ENCODE measurements around the gene TOM1L2.

The TOM1L2 gene

DNA sequence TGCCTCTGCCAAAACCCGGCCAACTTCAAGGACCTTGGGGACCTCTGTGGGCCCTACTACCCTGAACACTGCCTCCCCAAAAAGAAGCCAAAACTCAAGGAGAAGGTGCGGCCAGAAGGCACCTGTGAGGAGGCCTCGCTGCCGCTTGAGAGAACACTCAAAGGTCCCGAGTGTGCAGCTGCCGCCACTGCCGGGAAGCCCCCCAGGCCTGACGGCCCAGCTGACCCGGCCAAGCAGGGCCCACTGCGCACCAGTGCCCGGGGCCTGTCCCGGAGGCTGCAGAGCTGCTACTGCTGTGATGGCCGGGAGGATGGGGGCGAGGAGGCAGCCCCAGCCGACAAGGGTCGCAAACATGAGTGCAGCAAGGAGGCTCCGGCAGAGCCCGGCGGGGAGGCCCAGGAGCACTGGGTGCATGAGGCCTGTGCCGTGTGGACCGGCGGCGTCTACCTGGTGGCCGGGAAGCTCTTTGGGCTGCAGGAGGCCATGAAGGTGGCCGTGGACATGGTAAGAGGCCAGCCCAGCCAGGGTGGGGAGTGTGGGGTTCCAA is 174.1 kb downstream of the TOM1L2 start:
- ATAC-seq = no peak

- no peak for ATAC-seq
Measured at GRCh38 chr17:17797119-17797809, 174.9 kb downstream of the TOM1L2 start.

GRCh38 chr17:17796787-17797061 is 175.5 kb downstream of the TOM1L2 start:
- no peak for ATAC-seq

GRCh38 chr17:17795946-17796786 is 176.0 kb downstream of the TOM1L2 start:
- ATAC-seq = no peak

DNA sequence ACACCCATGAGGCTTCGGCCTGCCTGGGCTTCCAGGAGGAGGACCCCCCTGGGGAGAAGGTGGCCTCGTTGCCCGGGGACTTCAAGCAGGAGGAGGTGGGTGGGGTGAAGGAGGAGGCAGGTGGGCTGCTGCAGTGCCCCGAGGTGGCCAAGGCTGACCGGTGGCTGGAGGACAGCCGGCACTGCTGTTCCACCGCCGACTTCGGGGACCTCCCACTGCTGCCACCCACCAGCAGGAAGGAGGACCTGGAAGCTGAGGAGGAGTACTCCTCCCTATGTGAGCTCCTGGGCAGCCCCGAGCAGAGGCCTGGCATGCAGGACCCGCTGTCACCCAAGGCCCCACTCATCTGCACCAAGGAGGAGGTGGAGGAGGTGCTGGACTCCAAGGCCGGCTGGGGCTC is 176.9 kb downstream of the TOM1L2 start:
- no peak for ATAC-seq

- ATAC-seq = no peak
Measured at GRCh38 chr17:17794382-17794781, 177.8 kb downstream of the TOM1L2 start.

All from activated CD4-positive, CD25-positive, alpha-beta regulatory T cell treated with anti-CD3 and anti-CD28 coated beads, Interleukin-2, amount 50 U/mL, for 24 hours (primary cell).